Gastrocnemius medialis (tissue), 4 donors: ENCODE measurements around the gene ACP7.

Experiments
- POLR2A ChIP-seq, 2 donors: fragments of 450-650 bp; IDR thresholded peaks; one replicate each; pipeline ENCODE4 v1.6.1; 2017; ENCODE audit warnings: antibody characterized with exemption in 2 of 2, mild to moderate bottlenecking in 2 of 2, moderate library complexity in 2 of 2
- TF ChIP-seq, protein P1 (sequence below), 5 experiments: fragments of 450-650 bp in 3 of 5; fragments of 200-600 bp in 2 of 5; sonication (generic) in 2 of 5; IDR thresholded peaks in 4 of 5; conservative IDR thresholded peaks in 1 of 5; 1 replicate in 4 of 5; 2 replicates in 1 of 5; pipeline ENCODE4 v1.5.1; 2016 to 2019; ENCODE audit warnings: antibody characterized with exemption in 5 of 5, mild to moderate bottlenecking in 3 of 5, moderate library complexity in 3 of 5

- TF ChIP-seq, protein P1, sequence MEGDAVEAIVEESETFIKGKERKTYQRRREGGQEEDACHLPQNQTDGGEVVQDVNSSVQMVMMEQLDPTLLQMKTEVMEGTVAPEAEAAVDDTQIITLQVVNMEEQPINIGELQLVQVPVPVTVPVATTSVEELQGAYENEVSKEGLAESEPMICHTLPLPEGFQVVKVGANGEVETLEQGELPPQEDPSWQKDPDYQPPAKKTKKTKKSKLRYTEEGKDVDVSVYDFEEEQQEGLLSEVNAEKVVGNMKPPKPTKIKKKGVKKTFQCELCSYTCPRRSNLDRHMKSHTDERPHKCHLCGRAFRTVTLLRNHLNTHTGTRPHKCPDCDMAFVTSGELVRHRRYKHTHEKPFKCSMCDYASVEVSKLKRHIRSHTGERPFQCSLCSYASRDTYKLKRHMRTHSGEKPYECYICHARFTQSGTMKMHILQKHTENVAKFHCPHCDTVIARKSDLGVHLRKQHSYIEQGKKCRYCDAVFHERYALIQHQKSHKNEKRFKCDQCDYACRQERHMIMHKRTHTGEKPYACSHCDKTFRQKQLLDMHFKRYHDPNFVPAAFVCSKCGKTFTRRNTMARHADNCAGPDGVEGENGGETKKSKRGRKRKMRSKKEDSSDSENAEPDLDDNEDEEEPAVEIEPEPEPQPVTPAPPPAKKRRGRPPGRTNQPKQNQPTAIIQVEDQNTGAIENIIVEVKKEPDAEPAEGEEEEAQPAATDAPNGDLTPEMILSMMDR (IDR thresholded peaks at IDR 0.05 in 4 of 5, conservative IDR thresholded peaks at IDR 0.05 in 1 of 5), result no peak
- TF ChIP-seq POLR2A (IDR thresholded peaks at IDR 0.05), result no peak
These were observed 58.5 kb downstream of the ACP7 start for GRCh38 chr19:39142630-39143029.
